HG02588 (cell line): ENCODE data around the gene USP34.
"Not testable (repeated sequence)": the region's sequence is repeated elsewhere in the genome, so short reads cannot be mapped to it uniquely, and the experiment has no call there.

Source experiments
- ATAC-seq: cut with Tn5 transposase; IDR thresholded peaks from one replicate; pipeline ENCODE4 v1.9.1; 2021; ENCODE audit warnings: mild to moderate bottlenecking, moderate library complexity; ENCODE audit not compliant: unreplicated experiment

Gene USP34

DNA sequence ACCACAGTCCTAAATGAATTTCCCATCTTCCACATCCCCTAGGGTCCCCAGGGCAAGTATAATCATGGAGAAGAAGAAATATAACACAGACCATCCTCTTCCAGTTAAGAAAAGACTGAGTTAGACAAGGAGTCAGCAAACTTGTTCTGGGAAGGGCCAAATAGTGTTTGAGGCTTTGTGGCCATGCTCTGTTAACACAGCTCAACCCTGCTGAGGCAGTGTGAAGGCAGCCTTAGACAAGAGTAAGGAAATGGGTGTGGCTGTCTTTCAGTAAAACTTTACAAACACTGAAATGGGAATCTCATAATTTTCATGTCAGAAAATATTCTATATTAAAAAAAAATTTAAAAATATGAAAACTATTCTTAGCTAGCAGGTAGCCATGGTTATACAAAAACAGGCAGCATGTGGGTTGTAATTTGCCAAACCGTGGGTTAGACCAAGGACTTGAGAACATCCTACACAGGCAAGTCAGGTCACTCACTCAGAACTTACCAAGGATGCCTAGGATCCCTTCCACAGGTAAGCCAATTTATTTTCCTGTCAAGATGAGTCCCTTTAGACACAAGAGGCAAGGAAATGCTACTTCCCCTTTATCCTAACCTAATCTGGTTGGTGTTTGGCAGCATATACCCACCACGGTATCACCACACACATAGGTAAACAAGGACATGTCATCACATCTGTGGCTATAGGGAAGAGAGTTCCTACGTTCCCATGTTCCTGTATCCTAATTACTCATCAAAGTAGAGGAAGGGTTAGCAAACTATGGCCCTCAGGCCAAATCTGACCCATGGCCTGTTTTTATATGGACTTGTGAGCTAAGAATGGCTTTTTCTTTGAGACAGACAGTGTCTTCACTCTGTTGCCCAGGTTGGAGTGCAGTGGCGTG is 277.0 kb downstream of the USP34 start:
- ATAC-seq, result no peak

DNA sequence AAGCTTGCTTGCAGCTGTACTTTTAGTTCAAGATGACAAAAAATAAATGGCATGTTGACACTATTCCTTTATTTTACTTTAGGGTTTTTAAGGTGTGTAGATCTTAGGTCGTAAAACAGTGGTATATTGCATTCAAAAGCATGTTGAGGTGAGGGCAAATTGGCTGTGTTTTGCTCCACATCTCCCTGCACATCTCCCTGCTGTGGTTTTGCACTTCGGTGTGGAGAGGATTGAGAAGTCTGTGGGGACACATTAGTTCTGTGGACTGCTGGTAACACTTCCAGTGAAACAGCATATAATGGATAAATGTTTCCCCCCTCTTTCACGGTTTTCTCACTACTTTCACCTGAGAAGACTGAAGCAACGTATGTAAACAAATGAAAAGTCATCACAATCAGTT is 283.8 kb downstream of the USP34 start:
- no peak for ATAC-seq

DNA sequence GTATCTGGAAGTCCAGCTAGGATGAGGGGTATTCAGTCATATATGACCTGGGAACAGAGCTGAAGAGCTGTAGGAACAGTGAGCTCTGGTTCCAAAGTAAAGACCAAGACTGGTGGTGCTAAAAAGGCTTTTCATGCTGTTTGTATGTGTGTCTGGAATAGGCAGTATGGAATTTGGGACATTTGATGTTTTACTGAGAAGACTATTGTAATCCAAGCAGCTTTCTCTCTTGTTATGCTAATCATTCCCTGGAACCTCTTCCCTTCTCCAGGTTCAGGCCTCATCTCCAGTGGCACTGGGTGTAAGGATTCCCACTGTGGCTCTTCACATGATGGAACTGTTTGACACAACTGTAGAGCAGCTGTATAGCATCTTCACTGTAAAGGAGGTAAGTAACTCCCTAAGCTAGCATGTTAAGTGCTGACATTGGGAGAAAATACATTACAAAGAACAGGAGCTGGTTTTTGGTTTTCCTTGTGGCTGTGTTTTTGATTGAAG is 285.6 kb downstream of the USP34 start:
- no peak for ATAC-seq

DNA sequence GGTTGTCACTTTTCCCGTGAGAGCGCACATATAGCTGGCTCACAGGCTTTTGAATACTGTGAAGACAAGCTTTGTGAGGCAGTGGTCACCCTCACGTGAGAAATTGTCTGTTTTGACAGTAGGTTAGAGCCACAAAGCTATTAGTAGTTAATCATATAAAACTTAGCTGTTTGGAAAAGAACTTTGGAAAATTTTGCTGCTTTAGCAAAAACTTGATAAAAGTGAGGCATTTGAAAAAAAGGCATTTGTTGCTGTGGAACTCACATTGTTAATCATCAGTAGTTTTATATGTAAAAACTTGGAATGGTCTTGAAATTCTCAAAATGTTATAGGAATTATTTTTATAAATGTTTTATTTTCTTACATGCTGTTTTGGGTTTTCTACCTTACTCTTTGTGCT is 286.6 kb downstream of the USP34 start:
- no peak for ATAC-seq

DNA sequence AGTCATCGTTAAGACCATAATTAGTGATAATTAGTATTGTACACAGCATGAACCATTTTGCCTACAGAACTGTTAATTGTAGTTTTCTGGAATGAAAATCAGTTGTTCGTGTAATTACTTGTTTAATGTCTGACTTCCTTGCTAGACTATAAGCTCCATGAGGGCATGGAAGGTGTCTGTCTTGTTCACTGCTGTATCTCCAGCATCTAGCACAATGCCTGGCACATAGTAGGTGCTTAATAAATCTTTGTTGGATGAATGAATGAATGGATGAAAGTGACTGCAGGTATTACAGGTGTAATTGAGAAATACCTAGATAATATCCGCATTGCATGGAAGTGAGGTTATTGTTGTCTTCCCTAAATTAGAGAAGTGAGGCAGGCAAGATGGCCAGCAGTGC is 287.1 kb downstream of the USP34 start:
- no peak for ATAC-seq

DNA sequence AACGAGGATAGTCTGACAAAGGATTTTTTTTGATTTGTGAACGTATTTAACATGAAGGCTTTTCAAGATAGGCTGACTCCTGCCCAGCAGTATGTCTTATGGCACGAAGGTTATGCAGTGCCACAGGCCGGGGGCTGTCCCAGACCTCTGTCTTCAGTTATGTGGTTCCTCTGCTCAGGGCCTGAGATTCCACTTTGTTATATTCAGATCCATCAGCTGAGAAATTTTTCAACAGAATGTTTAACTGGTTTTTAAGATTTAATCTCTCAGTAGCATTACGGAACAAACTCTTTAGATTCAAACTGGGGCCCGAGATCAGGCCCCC is 288.9 kb downstream of the USP34 start:
- ATAC-seq, result no peak

DNA sequence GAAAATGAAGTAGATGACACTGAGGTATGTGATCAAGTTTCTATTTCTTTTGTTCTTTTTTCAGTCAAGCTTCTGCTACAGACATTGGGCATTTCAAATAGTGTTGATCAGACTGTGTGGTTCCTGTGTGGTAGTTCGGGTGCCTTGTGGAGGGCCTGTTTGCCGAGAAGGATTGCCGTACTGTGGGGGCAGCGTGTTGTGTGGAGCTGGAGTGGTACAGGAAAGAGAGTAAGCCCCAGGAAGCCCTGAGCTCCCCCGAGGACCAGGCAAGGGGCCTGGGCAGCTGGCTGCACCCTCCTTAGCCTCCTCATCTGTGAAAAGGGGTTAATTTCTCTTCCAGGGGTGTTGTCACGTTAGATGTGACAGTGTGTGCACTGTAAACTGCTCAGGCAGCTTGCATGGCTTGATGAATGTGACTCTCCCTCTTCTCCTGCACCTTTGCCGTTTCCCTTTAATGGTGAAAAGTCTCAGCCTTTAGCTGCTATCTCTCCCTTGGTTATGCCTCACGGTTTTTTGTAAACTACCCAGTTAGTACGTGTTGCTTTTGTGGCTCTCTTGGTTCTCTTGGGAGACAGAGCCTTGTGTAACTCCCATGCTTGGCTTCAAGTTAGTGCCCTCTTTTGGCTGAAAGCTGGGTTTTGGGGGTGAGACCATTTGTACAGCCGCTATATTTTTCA is 289.4 kb downstream of the USP34 start:
- no peak for ATAC-seq

DNA sequence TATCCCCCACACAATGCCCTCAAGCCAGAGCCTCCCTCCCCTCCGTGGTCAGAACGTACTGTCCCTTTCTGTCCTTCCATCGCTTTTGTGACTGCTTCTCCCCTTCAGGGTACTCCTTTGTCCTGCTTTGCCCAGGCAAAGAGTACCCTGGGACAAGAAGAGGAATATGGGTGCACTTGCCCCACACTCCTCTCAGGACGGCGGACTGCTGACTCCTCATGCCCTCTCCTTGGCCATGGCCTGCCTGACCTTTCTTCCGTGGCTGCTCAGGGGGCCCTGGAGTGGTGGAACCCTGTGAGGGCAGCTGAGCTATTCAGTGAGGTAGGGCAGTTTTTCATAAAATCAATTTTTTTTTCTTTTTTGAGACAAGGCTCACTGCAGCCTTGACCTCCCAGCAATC is 290.2 kb downstream of the USP34 start:
- no peak for ATAC-seq

DNA sequence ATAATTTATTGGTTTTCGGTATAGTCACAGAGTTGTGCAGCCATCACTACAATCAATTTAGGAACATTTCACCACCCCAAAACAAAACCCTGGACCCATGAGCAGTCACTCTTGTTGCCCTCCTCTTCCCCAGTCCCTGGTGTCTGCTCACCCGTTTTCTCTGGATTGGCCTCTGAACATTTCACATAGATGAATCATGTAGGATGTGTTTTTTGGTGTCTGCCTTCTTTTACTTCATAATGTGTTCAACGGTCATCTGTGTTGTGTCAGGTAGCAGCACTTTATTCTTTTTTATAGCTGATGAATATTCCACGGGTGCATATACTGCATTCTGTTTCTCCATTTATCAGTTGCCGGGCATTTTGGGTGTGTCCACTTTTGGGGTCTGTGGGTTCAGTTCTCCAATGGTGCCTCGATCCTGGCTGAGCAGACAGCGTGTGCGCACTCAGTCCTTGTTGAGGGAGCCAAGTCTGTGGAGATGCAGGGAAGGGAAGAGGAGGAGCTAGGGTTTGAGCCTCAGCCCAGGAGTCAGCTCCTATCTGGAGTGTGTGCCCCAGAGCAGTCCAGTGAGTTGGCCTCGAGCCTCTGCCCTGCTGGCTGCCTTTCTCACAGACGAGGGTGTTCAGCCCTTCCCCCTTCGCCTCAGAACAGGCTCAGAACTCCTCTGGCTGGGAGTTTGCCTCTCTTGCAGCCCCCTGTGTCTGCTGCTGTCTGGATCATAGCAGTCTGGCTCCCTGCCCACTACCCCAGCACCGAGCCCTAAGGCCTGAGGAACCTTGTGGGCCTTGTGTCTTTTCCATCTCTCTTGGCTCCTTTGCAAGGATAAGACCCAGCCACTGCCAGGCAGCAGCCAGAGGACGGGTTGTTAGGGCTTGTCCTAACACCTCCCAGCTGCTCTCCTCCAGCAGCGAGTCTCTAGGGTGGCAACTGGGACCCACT is 290.9 kb downstream of the USP34 start:
- ATAC-seq, result no peak

DNA sequence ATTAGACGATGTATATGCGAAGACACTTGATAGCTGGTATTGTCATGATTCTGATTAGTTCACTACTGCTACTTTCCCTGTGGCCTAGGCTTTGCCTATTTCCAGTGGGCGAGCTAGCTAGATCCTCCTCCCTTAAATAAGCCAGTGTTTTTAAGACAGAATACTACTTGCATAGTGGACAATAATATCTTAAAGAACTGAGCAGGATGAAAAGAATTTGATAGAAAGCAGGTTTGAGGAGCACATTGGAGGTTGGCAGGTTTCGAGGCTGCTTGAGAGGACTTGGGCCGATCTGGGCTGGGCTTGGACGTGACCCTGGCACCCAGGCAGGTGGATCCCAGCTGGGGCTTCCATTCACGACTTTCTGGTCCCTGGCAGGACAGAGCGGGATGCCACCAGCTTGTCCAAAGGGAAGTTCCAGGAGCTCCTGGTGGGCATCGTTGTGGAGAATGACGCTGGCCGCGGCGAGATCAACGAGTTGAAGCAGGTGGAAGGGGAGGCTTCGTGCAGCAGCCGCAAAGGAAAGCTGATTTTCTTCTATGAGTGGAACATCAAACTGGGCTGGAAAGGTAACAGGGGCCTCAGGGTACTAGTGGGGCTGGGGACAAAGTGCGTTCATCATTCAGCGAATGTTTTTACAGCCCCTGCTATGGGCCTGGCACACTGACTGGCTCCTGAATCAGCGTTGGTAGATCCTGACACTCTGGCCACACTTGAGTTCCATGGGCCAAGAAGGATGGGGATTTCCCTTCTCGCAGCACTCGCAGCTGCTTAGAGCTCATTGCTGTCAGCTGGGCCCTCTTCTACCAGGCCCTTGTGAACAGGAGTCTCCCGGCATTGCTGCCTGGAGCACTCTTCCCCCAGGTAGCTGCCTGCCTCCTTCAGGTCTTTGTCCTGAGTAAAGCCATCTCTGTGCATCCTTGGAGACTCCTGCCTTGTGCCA is 292.0 kb downstream of the USP34 start:
- ATAC-seq, result no peak

DNA sequence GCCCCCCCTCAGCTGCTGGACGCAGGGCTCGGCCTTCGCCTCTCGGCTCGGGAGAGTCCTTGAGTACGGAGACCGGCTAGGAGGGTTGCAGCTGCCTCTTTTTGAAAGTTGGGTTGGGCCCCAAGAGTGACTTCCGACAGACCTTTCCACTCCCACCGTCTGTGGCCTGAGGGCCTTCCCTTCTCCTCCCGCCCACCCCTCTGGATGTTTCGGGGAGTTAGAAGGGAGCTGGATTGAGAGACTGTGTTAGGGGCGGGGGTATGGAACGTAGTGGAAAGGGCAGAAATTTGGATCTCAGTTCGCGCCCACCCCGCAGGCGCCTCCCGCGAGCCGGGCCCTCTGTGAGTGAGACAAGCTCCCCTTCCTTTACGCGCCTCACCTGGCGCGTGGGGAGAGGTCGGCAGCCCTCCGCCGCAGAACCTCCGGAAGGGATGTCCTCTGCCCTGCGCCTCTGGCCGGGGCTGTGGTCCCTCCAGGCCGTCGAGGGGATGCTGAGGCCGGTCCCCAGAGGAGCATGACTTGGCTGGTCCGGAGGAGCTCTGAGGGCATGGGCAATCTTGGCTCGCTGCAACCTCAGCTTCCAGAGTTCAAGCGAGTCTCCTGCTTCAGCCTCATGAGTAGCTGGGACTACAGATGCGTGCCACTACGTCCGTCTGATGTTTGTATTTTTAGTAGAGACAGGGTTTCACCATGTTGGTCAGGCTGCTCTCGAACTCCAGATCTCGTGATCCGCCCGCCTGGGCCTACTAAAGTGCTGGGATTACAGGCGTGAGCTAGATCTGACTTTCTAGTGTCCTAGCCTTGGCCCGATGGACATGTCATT is 292.9 kb downstream of the USP34 start:
- peak; percentile 7 for ATAC-seq

DNA sequence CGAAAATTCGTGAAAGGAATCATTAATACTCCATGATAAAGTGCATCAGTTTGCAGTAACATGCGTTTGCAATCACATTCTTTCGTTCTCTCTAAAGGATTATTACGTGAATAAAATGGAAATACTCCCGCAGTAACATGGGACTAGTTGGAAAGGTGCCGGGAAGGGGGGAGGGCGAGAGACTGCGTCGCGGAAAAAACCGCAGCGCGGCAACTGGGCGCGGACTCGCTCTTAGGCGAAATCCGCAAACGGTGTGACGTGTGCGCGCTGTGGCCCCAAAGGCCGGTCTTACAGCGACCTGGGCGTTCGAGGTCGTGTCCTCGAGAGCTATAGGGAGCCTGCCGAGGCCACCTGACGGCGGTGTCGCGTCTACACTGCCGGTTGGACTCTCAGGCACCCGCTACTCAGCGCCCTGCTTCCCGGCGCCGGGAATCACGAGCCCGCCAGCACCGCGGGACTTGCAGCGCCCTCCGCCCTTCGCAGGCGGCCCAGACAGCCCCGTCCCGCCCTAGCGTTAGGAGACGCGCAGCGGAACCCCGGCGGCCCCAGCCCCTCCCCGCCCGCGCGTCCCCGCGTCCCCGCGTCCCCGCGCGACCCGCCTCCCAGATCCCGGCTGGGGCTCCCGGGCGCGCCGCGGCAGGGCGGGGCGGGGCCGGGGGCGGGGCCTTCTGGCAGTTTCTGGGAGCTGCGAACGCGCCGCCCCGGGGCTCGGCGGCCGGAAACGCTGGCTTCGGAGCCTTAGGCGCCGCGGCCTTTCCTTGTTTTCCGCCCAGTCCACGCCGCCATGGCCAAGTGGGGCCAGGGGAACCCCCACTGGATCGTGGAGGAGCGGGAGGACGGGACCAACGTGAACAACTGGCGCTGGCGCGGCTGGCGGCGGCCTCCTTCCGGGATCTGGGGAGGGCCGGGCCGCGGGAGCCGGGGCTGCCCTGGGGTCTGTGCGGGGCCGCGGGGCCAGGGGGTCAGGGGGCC is 293.8 kb downstream of the USP34 start:
- ATAC-seq, result peak; percentile 71

DNA sequence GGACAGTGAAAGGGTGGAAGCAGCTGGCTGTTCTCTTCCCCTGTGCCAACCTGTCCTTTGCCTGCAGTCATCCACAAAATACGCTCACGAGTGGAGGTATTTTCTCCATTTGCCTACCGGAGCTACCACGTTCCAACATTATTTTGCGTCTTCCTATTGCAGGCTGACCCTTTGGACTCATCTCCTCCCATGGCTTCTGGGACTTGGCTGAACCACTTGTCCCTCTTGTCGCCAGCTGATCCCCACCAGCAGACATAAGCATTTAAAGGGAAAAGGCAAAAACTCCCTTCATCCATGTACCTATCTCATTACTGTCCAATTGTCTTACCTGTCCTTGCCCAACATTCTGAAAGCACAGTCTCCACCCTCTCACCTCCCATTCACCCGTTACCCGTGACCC is 295.9 kb downstream of the USP34 start:
- ATAC-seq, result no peak

DNA sequence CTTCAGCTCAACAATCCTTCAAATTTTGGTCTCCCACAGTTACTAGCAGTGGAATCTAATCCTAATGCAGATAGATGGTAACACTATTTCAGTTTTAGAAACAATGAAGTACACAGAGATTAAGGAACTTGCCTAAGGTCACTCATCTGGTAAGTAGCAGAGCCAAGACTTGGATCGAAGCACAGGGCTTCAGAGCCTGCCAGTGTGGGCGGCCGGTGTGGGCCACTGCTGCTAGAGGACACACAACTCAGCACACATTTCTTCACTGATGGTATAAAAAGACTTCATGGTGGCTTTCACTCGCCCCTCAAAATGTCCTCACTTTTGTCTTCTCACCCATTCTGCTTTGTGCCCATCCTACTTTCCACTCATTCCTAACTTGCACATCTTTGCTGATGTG is 297.8 kb downstream of the USP34 start:
- ATAC-seq, result no peak

DNA sequence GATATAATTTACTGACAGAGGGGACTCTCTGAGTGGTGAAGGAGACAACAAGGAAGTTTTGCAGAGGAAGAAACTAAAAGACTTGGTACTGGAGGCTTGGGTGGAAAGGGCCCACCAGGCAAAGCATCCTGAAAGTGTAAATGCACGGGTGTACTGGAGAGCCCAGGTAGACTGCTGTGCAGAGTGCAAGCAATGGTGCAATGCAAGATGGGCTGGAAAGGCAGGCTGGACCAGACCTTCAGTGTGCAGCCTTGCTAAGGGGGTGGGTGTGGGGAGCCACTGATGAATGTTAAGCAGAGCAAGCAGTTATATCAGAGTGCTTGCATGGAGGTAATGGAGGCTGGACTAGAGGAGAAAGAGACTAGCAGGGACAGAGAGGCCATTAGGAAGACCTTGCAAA is 298.2 kb downstream of the USP34 start:
- no peak for ATAC-seq

DNA sequence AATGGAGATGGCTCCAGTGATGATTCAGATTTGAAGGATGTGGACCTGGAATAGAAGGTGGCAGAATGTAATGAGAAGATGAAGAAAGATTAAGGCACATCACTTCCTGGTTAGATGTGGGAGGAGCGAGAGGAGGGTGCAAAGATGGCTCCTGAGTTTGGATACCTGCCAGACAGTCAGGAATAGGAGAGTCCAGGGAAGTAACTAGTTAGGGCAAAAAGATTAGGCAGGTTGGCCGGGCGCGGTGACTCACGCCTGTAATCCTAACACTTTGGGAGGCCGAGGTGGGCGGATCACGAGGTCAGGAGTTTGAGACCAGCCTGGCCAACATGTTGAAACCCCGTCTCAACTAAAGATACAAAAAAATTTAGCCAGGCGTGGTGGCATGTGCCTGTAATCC is 303.3 kb downstream of the USP34 start:
- no peak for ATAC-seq

DNA sequence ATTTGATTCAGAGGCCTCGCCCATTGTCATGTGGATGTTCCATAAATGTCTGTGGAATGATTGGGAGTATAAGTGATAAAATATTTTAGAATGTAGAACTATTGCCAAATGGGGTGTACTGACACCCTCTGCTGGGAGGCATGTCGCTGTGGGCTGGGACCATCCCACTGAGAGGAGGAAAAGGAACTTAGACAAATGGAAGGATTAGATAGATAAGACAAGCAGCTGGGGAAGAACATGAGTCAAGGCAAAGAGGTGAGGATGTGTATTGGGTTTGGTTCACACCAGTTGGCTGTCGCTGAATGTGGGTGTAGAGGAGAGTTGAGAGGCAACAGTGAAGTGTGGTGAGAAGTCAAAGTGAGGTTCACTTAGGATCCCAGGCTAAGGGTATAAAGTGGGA is 304.9 kb downstream of the USP34 start:
- no peak for ATAC-seq

DNA sequence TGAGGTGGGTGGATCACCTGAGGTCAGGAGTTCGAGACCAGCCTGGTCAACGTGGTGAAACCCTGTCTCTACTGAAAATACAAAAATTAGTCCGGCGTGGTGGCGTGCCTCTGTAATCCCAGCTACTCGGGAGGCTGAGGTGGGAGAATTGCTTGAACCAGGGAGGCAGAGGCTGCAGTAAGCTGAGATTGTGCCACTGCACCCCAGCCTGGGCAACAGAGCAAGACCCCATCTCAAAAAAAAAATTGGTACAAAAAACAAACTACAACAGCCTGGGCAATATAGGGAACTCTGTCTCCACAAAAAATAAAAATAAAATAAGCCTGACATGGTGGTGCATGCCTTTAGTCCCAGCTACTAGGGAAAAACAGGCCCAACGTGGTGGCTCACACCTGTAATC is 305.8 kb downstream of the USP34 start:
- not testable (repeated sequence) for ATAC-seq
